GM10266 (cell line): Measurements from ENCODE around the gene NUDT17.

Source experiments
- DNase-seq: peaks from one replicate; pipeline ENCODE4 v3.0.0; 2012; ENCODE audit errors: extremely low spot score
- CTCF ChIP-seq: IDR thresholded peaks from 2 replicates; pipeline ENCODE4 v1.5.1; 2012; ENCODE audit warnings: mild to moderate bottlenecking, low read depth; ENCODE audit not compliant: control insufficient read depth, insufficient read depth; ENCODE audit errors: missing control alignments

Gene NUDT17

GRCh38 chr1:145895471-145895870, 50.0 kb downstream of the NUDT17 start:
- DNase-seq, result no peak
- no peak for TF ChIP-seq CTCF

- DNase-seq, result no peak
- TF ChIP-seq CTCF, result no peak
Observed at GRCh38 chr1:145897969-145898368, 52.5 kb downstream of the NUDT17 start.
